OCI-LY7 (cell line): ENCODE measurements around the gene ABR. TPM values are rescaled to one million over a fixed set of nuclear protein-coding genes. Genes with fewer than 3 reads are reported as not detected.
A peak's percentile ranks its signal among the peaks of the same experiment; 100 is the strongest.

Experiments
- BruUV-seq: library from RNA; stranded (reverse); fragments of 400-500 nt; replicated peaks from 2 replicates; lab custom pipeline; 2021; lab: Mats Ljungman, UMichigan
- CTCF ChIA-PET: fragments of 300-600 bp; sonication (Branson Sonifier 250); formaldehyde crosslinking; loops from one replicate; lab custom pipeline; 2022; ENCODE audit warnings: antibody characterized with exemption; ENCODE audit not compliant: unreplicated experiment; lab: Charles Lee
- POLR2A ChIA-PET: fragments of 300-600 bp; sonication (Branson Sonifier 250); formaldehyde crosslinking; loops from one replicate; lab custom pipeline; 2022; ENCODE audit warnings: antibody characterized with exemption; lab: Charles Lee
- DNase-seq: peaks from one replicate; pipeline ENCODE4 v3.0.0-alpha.2; 2015; ENCODE audit warnings: low spot score
- H2AFZ ChIP-seq: fragments of 200-600 bp; sonication (generic), shearing (Covaris generic); 2 replicates; pipeline ENCODE4 v1.6.1; 2014; ENCODE audit warnings: mild to moderate bottlenecking, antibody characterized with exemption, low read length, moderate library complexity
- H3K27ac ChIP-seq: fragments of 200-600 bp; sonication (generic); 2 replicates; pipeline ENCODE4 v1.5.1; 2014; ENCODE audit warnings: mixed run types, low read depth, mild to moderate bottlenecking, moderate library complexity, low read length, inconsistent platforms; ENCODE audit not compliant: poor library complexity, severe bottlenecking
- H3K36me3 ChIP-seq: fragments of 200-600 bp; sonication (generic); 2 replicates; pipeline ENCODE4 v1.6.1; 2014; ENCODE audit warnings: mild to moderate bottlenecking, antibody characterized with exemption, low read length, moderate library complexity, mixed read lengths; ENCODE audit not compliant: insufficient read depth
- H3K4me1 ChIP-seq: fragments of 200-600 bp; sonication (generic); 2 replicates; pipeline ENCODE4 v1.5.1; 2014; ENCODE audit warnings: mild to moderate bottlenecking, low read length; ENCODE audit not compliant: insufficient read depth, poor library complexity, severe bottlenecking
- H3K4me2 ChIP-seq: fragments of 200-600 bp; sonication (generic); 2 replicates; pipeline ENCODE4 v1.6.1; 2014; ENCODE audit warnings: mild to moderate bottlenecking, low read length
- H3K4me3 ChIP-seq: fragments of 200-600 bp; sonication (generic); 2 replicates; pipeline ENCODE4 v1.5.1; 2014; ENCODE audit warnings: mild to moderate bottlenecking, low read depth, low read length; ENCODE audit not compliant: poor library complexity, severe bottlenecking
- H3K79me2 ChIP-seq: fragments of 200-600 bp; sonication (generic); 2 replicates; pipeline ENCODE4 v1.6.1; 2016; ENCODE audit warnings: low read depth, mild to moderate bottlenecking, low read length, moderate library complexity, mixed read lengths; ENCODE audit not compliant: insufficient read depth
- H3K9me2 ChIP-seq: fragments of 200-600 bp; sonication (generic); 2 replicates; pipeline ENCODE4 v1.6.1; 2016; ENCODE audit warnings: mild to moderate bottlenecking, low read length, mixed read lengths; ENCODE audit not compliant: insufficient read depth
- H3K9me3 ChIP-seq: fragments of 200-600 bp; sonication (generic); 2 replicates; pipeline ENCODE4 v1.6.1; 2014; ENCODE audit warnings: mild to moderate bottlenecking, mixed run types, low read length, mixed read lengths
- H4K20me1 ChIP-seq: fragments of 200-600 bp; sonication (generic); 2 replicates; pipeline ENCODE4 v1.6.1; 2014; ENCODE audit warnings: mild to moderate bottlenecking, antibody characterized with exemption, low read length, moderate library complexity, mixed read lengths; ENCODE audit not compliant: insufficient read depth
- EZH2phosphoT487 ChIP-seq: fragments of 200-600 bp; sonication (generic); IDR thresholded peaks from 2 replicates; pipeline ENCODE4 v1.6.1; 2018; ENCODE audit warnings: low read depth, borderline replicate concordance, mild to moderate bottlenecking, mixed run types, antibody characterized with exemption, low read length, moderate library complexity, mixed read lengths
- intact Hi-C: fragments of 100-400 bp; cut with micrococcal nuclease; formaldehyde crosslinking; loops from one replicate; pipeline ENCODE4 v1.10.0; 2022; ENCODE audit not compliant: unreplicated experiment
- total RNA-seq, 2 experiments: library from RNA; depleted of rRNA in 1 of 2; stranded (reverse); fragments of >200 nt in 1 of 2; shearing (Covaris generic) in 1 of 2; gene quantifications; 2 replicates each; pipeline ENCODE4 v1.2.3, GENCODE V29; 2014 to 2022
- TF ChIP-seq, protein P1 (sequence below): fragments of 200-600 bp; sonication (generic); conservative IDR thresholded peaks from 2 replicates; pipeline ENCODE4 v1.5.1; 2014; ENCODE audit warnings: mild to moderate bottlenecking, antibody characterized with exemption, low read length, moderate library complexity, mixed read lengths

ABR gene
- total RNA-seq, 2 experiments from 2014 or later, result 164 to 181 TPM

DNA sequence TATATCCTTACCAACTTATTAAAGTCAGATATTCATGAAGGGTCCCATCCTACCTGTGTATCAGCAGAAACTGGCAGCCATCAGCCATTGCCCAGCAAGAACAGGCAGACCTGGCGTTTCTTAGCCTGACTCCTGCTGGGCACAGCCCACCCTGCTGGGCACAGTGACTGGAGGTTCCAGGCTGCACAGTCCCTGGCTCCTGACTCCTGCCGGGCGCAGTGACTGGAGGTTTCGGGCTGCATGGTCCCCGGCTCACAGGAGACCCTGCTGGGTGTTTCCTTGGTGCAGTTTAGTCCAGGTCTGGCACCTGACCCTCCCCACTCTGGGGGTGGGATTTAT lies 176.2 kb downstream of the ABR start:
- H4K20me1 ChIP-seq, result peaks cover 4% of the 10 kb centered on the region
- no peaks in the 10 kb centered on the region for H3K9me2 ChIP-seq
- no peak overlapping the region for H3K27ac ChIP-seq
- no peaks in the 10 kb centered on the region for H3K9me3 ChIP-seq
- H3K4me3 ChIP-seq, result no peak overlapping the region
- peaks cover 90% of the 10 kb centered on the region for H3K36me3 ChIP-seq
- DNase-seq, result no peak
- intact Hi-C loops, result no loop called here
- POLR2A ChIA-PET, result no interaction called here
- no peak overlapping the region for H3K4me2 ChIP-seq
- TF ChIP-seq EZH2phosphoT487, result no peak
- TF ChIP-seq, protein P1, sequence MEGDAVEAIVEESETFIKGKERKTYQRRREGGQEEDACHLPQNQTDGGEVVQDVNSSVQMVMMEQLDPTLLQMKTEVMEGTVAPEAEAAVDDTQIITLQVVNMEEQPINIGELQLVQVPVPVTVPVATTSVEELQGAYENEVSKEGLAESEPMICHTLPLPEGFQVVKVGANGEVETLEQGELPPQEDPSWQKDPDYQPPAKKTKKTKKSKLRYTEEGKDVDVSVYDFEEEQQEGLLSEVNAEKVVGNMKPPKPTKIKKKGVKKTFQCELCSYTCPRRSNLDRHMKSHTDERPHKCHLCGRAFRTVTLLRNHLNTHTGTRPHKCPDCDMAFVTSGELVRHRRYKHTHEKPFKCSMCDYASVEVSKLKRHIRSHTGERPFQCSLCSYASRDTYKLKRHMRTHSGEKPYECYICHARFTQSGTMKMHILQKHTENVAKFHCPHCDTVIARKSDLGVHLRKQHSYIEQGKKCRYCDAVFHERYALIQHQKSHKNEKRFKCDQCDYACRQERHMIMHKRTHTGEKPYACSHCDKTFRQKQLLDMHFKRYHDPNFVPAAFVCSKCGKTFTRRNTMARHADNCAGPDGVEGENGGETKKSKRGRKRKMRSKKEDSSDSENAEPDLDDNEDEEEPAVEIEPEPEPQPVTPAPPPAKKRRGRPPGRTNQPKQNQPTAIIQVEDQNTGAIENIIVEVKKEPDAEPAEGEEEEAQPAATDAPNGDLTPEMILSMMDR, result no peak
- peaks cover 5% of the 10 kb centered on the region for H3K4me1 ChIP-seq
- CTCF ChIA-PET, result no interaction called here
- 0 out of 2 replicates have a peak, but pooled peaks cover 4% of the 10 kb centered on the region for H3K79me2 ChIP-seq
- TSS peak; percentile 36 for BruUV-seq
- no peak overlapping the region for H2AFZ ChIP-seq

DNA sequence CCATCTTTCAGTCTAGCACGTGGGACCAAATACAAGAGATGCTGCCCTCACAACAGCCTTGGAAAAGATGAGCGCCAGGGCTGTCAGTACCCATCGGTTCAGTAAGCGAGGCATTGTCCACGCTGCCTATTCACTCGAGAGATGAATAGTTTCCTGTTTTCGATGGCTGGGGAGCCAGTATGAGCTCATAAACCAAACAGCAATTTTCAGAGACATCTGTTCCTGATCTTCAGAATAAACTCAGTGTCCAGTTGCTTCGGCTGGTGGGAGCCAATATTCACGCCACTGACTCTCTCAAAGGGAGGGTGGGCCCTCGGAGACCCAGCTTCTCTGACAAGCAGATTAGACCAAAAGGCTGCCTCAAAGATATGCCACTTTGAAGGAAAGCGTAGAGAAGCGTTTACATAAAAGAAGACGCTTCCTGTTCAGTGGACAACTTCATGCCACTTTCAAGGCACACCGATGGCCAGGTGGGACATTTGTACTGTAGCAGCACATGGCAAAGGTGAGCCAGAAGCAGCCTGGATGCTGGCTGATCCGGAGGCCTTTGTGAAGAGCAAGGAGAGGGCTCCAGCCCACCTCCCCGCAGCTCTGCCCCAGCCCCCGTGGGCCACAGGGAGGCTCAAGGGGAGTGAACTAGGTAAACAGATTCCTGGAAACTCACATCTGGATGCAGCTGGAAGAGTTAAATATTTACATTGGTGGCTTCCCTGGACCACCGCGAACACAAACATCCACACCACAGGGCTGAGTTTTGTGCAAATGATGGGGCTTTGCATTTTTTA lies 176.8 kb downstream of the ABR start:
- Histone ChIP-seq H3K4me2 (no peak overlapping the region), H2AFZ (no peak overlapping the region), H3K27ac (no peak overlapping the region), H3K4me3 (no peak overlapping the region), H3K4me1 (peaks cover 11% of the 10 kb centered on the region), H3K9me3 (no peaks in the 10 kb centered on the region), H3K36me3 (peaks cover 89% of the 10 kb centered on the region), H4K20me1 (peaks cover 11% of the 10 kb centered on the region), H3K79me2 (peaks cover 10% of the 10 kb centered on the region; the same call in 1 of the 2 replicates), H3K9me2 (no peaks in the 10 kb centered on the region)
- TF ChIP-seq EZH2phosphoT487, result no peak
- TF ChIP-seq, protein P1, result no peak
- BruUV-seq, result no TSS peak
- intact Hi-C loops, result no loop called here
- ChIA-PET POLR2A (interaction anchor here (0.7 kb wide), 1 partner anchor 176 kb away, joined by 3 read pairs; no protein-coding TSS in a partner anchor), CTCF (no interaction called here)
- no peak for DNase-seq

DNA sequence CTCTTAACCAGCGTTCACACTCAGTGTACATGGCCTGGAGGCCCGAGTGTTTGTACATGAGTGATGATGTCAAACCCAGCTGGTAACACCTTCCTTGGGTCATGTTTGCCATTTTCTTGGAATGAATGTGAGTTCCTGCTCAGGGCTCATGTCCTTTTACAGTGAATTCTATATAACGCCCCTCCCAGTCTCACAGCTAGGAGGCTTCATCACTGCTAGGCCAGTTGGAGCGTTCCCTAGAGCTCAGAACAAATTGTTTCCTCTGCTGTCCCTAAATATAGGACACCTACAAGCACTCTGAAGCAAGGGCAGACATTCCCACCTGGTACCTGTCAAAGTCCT lies 177.4 kb downstream of the ABR start:
- H3K9me3 ChIP-seq, result no peaks in the 10 kb centered on the region
- CTCF ChIA-PET, result no interaction called here
- peaks cover 83% of the 10 kb centered on the region for H3K36me3 ChIP-seq

More for the DNA sequence above, 177.4 kb downstream of the ABR start:
- TF ChIP-seq, protein P1, result no peak
- no peak for TF ChIP-seq EZH2phosphoT487
- H3K79me2 ChIP-seq, result peaks cover 16% of the 10 kb centered on the region; the same call in 1 of the 2 replicates
- no peak overlapping the region for H2AFZ ChIP-seq
- no peaks in the 10 kb centered on the region for H3K9me2 ChIP-seq
- no peak overlapping the region for H3K27ac ChIP-seq
- POLR2A ChIA-PET, result interaction anchor here (0.5 to 0.7 kb wide), 2 partner anchors 55 to 177 kb away, joined by 3 to 4 read pairs; no protein-coding TSS in a partner anchor
- H3K4me3 ChIP-seq, result no peak overlapping the region
- BruUV-seq, result no TSS peak
- DNase-seq, result no peak
- intact Hi-C loops, result no loop called here
- H3K4me1 ChIP-seq, result peaks cover 12% of the 10 kb centered on the region
- no peak overlapping the region for H3K4me2 ChIP-seq
- peaks cover 11% of the 10 kb centered on the region for H4K20me1 ChIP-seq
